IMR-90 (cell line): ENCODE data around the gene H2AZ1. TPM values are rescaled to one million over a fixed set of nuclear protein-coding genes. Genes with fewer than 3 reads are reported as not detected.

Experiments used
- ATAC-seq: fragments of 200-7000 bp; cut with Tn5 transposase; 2 replicates; pipeline ENCODE4 v1.9.1; 2020; ENCODE audit warnings: low read depth, mild to moderate bottlenecking, moderate library complexity
- BruUV-seq: library from RNA; stranded (reverse); fragments of 400-500 nt; replicated peaks from 2 replicates; lab custom pipeline; 2021; lab: Mats Ljungman, UMichigan
- CTCF ChIA-PET: fragments of 300-600 bp; formaldehyde crosslinking; extraction: SDS; loops from one replicate; lab custom pipeline; 2021; ENCODE audit warnings: antibody characterized with exemption; lab: Yijun Ruan, JAX
- POLR2A ChIA-PET: fragments of 300-600 bp; sonication (Branson Sonifier 250); formaldehyde crosslinking; loops from one replicate; lab custom pipeline; 2022; ENCODE audit warnings: antibody characterized with exemption; ENCODE audit not compliant: unreplicated experiment; lab: Charles Lee
- DNase-seq: peaks from one replicate; pipeline ENCODE4 v3.0.0; 2013
- H2AFZ ChIP-seq: replicated peaks from 2 replicates; pipeline ENCODE3; 2013; ENCODE audit warnings: low read length, mild to moderate bottlenecking; ENCODE audit not compliant: poor library complexity
- H2AK5ac ChIP-seq: 2 replicates; pipeline ENCODE4 v1.6.1; 2013; ENCODE audit warnings: low read depth, low read length, inconsistent platforms
- H2AK9ac ChIP-seq: replicated peaks from 2 replicates; pipeline ENCODE3; 2013; ENCODE audit warnings: mild to moderate bottlenecking, low read depth, low read length, moderate library complexity; ENCODE audit not compliant: poor library complexity
- H2BK120ac ChIP-seq: 2 replicates; pipeline ENCODE4 v1.6.1; 2013; ENCODE audit warnings: low read depth, low read length, inconsistent platforms
- H2BK15ac ChIP-seq: 3 replicates; pipeline ENCODE4 v1.6.1; 2013; ENCODE audit warnings: low read depth, low read length, inconsistent platforms
- H2BK20ac ChIP-seq: 2 replicates; pipeline ENCODE4 v1.6.1; 2013; ENCODE audit warnings: low read depth, mild to moderate bottlenecking, inconsistent platforms, low read length, moderate library complexity
- H2BK5ac ChIP-seq: 2 replicates; pipeline ENCODE4 v1.6.1; 2013; ENCODE audit warnings: mild to moderate bottlenecking, low read depth, low read length, inconsistent platforms; ENCODE audit not compliant: poor library complexity, severe bottlenecking
- H3K14ac ChIP-seq: replicated peaks from 2 replicates; pipeline ENCODE4 v1.6.1; 2013; ENCODE audit warnings: low read depth, low read length, inconsistent platforms
- H3K18ac ChIP-seq: 2 replicates; pipeline ENCODE4 v1.6.1; 2013; ENCODE audit warnings: low read depth, low read length, control low read depth
- H3K23ac ChIP-seq: 2 replicates; pipeline ENCODE4 v1.6.1; 2013; ENCODE audit warnings: low read depth, low read length, inconsistent platforms
- H3K27ac ChIP-seq: 2 replicates; pipeline ENCODE4 v1.5.1; 2013; ENCODE audit warnings: mild to moderate bottlenecking, control low read depth, low read length; ENCODE audit not compliant: insufficient read depth
- H3K27me3 ChIP-seq: 2 replicates; pipeline ENCODE4 v1.6.1; 2013; ENCODE audit warnings: low read length; ENCODE audit not compliant: control insufficient read depth, insufficient read depth
- H3K36me3 ChIP-seq: 2 replicates; pipeline ENCODE4 v1.6.1; 2013; ENCODE audit warnings: low read length, mixed read lengths; ENCODE audit not compliant: control insufficient read depth, insufficient read depth
- H3K4ac ChIP-seq: 2 replicates; pipeline ENCODE4 v1.6.1; 2013; ENCODE audit warnings: low read depth, low read length, inconsistent platforms
- H3K4me1 ChIP-seq: 2 replicates; pipeline ENCODE4 v1.6.1; 2013; ENCODE audit warnings: low read length, mixed read lengths; ENCODE audit not compliant: control insufficient read depth, insufficient read depth
- H3K4me2 ChIP-seq: 2 replicates; pipeline ENCODE4 v1.6.1; 2013; ENCODE audit warnings: low read depth, mild to moderate bottlenecking, control low read depth, low read length, moderate library complexity
- H3K4me3 ChIP-seq: 2 replicates; pipeline ENCODE4 v1.5.1; 2013; ENCODE audit warnings: low read depth, mild to moderate bottlenecking, control low read depth, low read length, moderate library complexity; ENCODE audit not compliant: insufficient read depth
- H3K56ac ChIP-seq: 2 replicates; pipeline ENCODE4 v1.6.1; 2013; ENCODE audit warnings: low read length, inconsistent platforms; ENCODE audit not compliant: insufficient read depth; ENCODE audit errors: extremely low read depth
- H3K79me1 ChIP-seq, 2 experiments: 2 replicates each; pipeline ENCODE4 v1.6.1; 2013; ENCODE audit warnings: low read length in 2 of 2, inconsistent platforms in 1 of 2, low read depth in 1 of 2
- H3K9ac ChIP-seq: 2 replicates; pipeline ENCODE4 v1.6.1; 2013; ENCODE audit warnings: low read depth, low read length, control low read depth
- H3K9me1 ChIP-seq: 2 replicates; pipeline ENCODE4 v1.6.1; 2013; ENCODE audit warnings: low read length, inconsistent platforms; ENCODE audit not compliant: insufficient read depth
- H3K9me3 ChIP-seq: 2 replicates; pipeline ENCODE4 v1.6.1; 2013; ENCODE audit warnings: low read length; ENCODE audit not compliant: control insufficient read depth, insufficient read depth
- H4K20me1 ChIP-seq: 2 replicates; pipeline ENCODE4 v1.6.1; 2013; ENCODE audit warnings: low read length, inconsistent platforms; ENCODE audit not compliant: insufficient read depth
- H4K5ac ChIP-seq: 2 replicates; pipeline ENCODE4 v1.6.1; 2013; ENCODE audit warnings: mild to moderate bottlenecking, low read depth, low read length, control low read depth
- H4K8ac ChIP-seq, 2 experiments: 2 replicates each; pipeline ENCODE4 v1.6.1; 2013; ENCODE audit warnings: low read depth in 2 of 2, low read length in 2 of 2, control low read depth in 1 of 2, inconsistent platforms in 1 of 2
- H4K91ac ChIP-seq: 2 replicates; pipeline ENCODE4 v1.6.1; 2013; ENCODE audit warnings: low read depth, low read length, inconsistent platforms; ENCODE audit not compliant: insufficient read depth
- FOS ChIP-seq: fragments of 150-350 bp; IDR thresholded peaks from 2 replicates; pipeline ENCODE4 v1.6.1; 2016; ENCODE audit warnings: low read depth, low read length
- WGBS, 2 experiments: methylation state at CpG; one replicate each; pipeline versions ENCODE4 v1.1.5 to v1.1.7; 2013; ENCODE audit warnings: missing lambda C conversion rate in 2 of 2; ENCODE audit not compliant: insufficient read length in 1 of 2; ENCODE audit errors: extremely low coverage in 2 of 2; 5-methylcytosine and 5-hydroxymethylcytosine counted together
- dilution Hi-C: fragments of 300-500 bp; cut with HindIII; formaldehyde crosslinking; loops from one replicate; pipeline ENCODE4 v1.14.3; 2018; ENCODE audit warnings: low sequenced_read_pairs; ENCODE audit not compliant: unreplicated experiment
- in situ Hi-C: fragments of 300-500 bp; cut with MboI; formaldehyde crosslinking; loops from 3 replicates; pipeline ENCODE4 v1.14.3; 2019; ENCODE audit warnings: low sequenced_read_pairs, inconsistent platforms, mixed read lengths
- intact Hi-C: fragments of 100-400 bp; cut with micrococcal nuclease; formaldehyde crosslinking; loops from 2 replicates; pipeline ENCODE4 v1.10.0; 2022
- polyA plus RNA-seq, 3 experiments: library from polyadenylated mRNA; depleted of rRNA; stranded (reverse); fragments of >200 nt; gene quantifications; 2 replicates each; pipeline ENCODE4 v1.2.3, GENCODE V29; 2012; ENCODE audit warnings: low replicate concordance in 1 of 3
- total RNA-seq: library from RNA; depleted of rRNA; stranded (reverse); fragments of >200 nt; gene quantifications from 2 replicates; pipeline ENCODE4 v1.2.3, GENCODE V29; 2012
- TF ChIP-seq, protein P1 (sequence below): conservative IDR thresholded peaks from 2 replicates; pipeline ENCODE4 v1.5.1; 2012; ENCODE audit warnings: mild to moderate bottlenecking, low read depth, low read length, improper control_type of control experiment

Gene H2AZ1
- total and polyA plus RNA-seq, 2 of the 4 experiments (the other 2 are of a cell fraction): 456 to 1,129 TPM

DNA sequence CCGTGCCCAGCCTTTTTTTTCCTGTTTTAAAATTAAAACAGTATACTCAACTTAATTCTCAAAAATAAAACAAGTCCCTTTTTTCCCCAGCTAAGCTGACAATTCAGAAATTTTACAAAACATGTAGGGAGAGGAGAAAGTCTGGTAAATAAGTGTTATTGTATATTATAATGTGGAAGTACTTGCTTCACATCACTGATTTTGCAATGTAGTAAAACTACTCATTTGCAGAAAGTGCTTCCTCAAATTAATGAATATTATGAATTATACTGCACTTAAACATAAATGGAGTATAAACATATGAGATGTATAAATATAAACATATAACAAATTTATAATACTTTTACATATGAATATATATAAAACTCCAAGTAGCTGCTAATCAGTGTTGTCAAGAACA is 11.6 kb upstream of the H2AZ1 start:
- Histone ChIP-seq H3K9me1 (no peaks in the 10 kb centered on the region), H3K27ac (no peak overlapping the region), H2BK20ac (no peak overlapping the region), H3K4me3 (no peak overlapping the region), H3K4ac (no peak overlapping the region), H3K18ac (no peak overlapping the region), H3K23ac (no peak overlapping the region), H3K14ac (no peak overlapping the region), H4K8ac (no peak overlapping the region), H2AK9ac (no peak overlapping the region), H4K5ac (no peak overlapping the region), H3K4me1 (peaks cover 4% of the 10 kb centered on the region; the same call in 1 of the 2 replicates), H2BK15ac (no peak overlapping the region), H4K20me1 (no peaks in the 10 kb centered on the region), H4K91ac (no peak overlapping the region), H3K4me2 (no peak overlapping the region), H3K9me3 (no peaks in the 10 kb centered on the region), H2AK5ac (no peak overlapping the region), H2BK5ac (no peak overlapping the region), H2AFZ (no peak overlapping the region), H3K9ac (no peak overlapping the region), H2BK120ac (no peak overlapping the region), H3K27me3 (no peaks in the 10 kb centered on the region), H3K56ac (no peak overlapping the region), H3K79me1 (no peaks in the 10 kb centered on the region), H3K36me3 (no peaks in the 10 kb centered on the region)
- TF ChIP-seq, protein P1, sequence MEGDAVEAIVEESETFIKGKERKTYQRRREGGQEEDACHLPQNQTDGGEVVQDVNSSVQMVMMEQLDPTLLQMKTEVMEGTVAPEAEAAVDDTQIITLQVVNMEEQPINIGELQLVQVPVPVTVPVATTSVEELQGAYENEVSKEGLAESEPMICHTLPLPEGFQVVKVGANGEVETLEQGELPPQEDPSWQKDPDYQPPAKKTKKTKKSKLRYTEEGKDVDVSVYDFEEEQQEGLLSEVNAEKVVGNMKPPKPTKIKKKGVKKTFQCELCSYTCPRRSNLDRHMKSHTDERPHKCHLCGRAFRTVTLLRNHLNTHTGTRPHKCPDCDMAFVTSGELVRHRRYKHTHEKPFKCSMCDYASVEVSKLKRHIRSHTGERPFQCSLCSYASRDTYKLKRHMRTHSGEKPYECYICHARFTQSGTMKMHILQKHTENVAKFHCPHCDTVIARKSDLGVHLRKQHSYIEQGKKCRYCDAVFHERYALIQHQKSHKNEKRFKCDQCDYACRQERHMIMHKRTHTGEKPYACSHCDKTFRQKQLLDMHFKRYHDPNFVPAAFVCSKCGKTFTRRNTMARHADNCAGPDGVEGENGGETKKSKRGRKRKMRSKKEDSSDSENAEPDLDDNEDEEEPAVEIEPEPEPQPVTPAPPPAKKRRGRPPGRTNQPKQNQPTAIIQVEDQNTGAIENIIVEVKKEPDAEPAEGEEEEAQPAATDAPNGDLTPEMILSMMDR: no peak
- TF ChIP-seq FOS: no peak
- intact Hi-C loops (no loop called here), in situ Hi-C loops (no loop called here), dilution Hi-C loops (no loop called here)
- ChIA-PET CTCF (interaction anchor here (0.6 kb wide), 2 partner anchors 10 to 18 kb away, joined by 3 read pairs; no protein-coding TSS in a partner anchor), POLR2A (no interaction called here)
- no CpG with 5 or more reads among the region's 1 CpG for WGBS, 2 experiments
- no TSS peak for BruUV-seq
- no peak for DNase-seq
- ATAC-seq: no peak
